GM12873 (cell line): ENCODE data around the gene IFNLR1.

Experiments
- CTCF ChIP-seq: IDR thresholded peaks from 2 replicates; pipeline ENCODE4 v1.5.1; 2012; ENCODE audit warnings: low read depth, mild to moderate bottlenecking, moderate library complexity, low read length, control low read depth; ENCODE audit not compliant: insufficient read depth; ENCODE audit errors: missing control alignments

The IFNLR1 gene

GRCh38 chr1:24204116-24204515 lies 17.0 kb upstream of the IFNLR1 start:
- no peak for TF ChIP-seq CTCF

GRCh38 chr1:24203404-24203803 lies 16.3 kb upstream of the IFNLR1 start:
- TF ChIP-seq CTCF: no peak

- TF ChIP-seq CTCF: no peak
Observed at GRCh38 chr1:24202987-24203386, 15.9 kb upstream of the IFNLR1 start.

GRCh38 chr1:24202556-24202955 lies 15.5 kb upstream of the IFNLR1 start:
- TF ChIP-seq CTCF: no peak

- TF ChIP-seq CTCF: peak; percentile 92
Observed at GRCh38 chr1:24201941-24202440, 14.9 kb upstream of the IFNLR1 start.

GRCh38 chr1:24199291-24199900 lies 12.3 kb upstream of the IFNLR1 start:
- TF ChIP-seq CTCF: peak; percentile 82

GRCh38 chr1:24198766-24199165 lies 11.7 kb upstream of the IFNLR1 start:
- no peak for TF ChIP-seq CTCF
